Choroid plexus epithelial cell (primary cell): ENCODE results near the gene OR2T2.
"Not testable (repeated sequence)": the region's sequence is repeated elsewhere in the genome, so short reads cannot be mapped to it uniquely, and the experiment has no call there.

Source experiments
- DNase-seq: peaks from one replicate; pipeline ENCODE4 v3.0.0-alpha.2; 2010; ENCODE audit warnings: low read depth
- H3K4me3 ChIP-seq: 2 replicates; pipeline ENCODE4 v1.5.1; 2011; ENCODE audit warnings: low read depth, mild to moderate bottlenecking, control low read depth, low read length, moderate library complexity
- CTCF ChIP-seq: conservative IDR thresholded peaks from 2 replicates; pipeline ENCODE4 v1.5.1; 2011; ENCODE audit warnings: low read depth, mild to moderate bottlenecking, control low read depth, inconsistent platforms, low read length, moderate library complexity

The OR2T2 gene

GRCh38 chr1:248471154-248471553, 25.7 kb downstream of the OR2T2 start:
- TF ChIP-seq CTCF = no peak
- H3K4me3 ChIP-seq = no peak overlapping the region

GRCh38 chr1:248472111-248472510, 26.7 kb downstream of the OR2T2 start:
- not testable (repeated sequence) for DNase-seq, H3K4me3 ChIP-seq

More at GRCh38 chr1:248471154-248471553, 25.7 kb downstream of the OR2T2 start:
- DNase-seq = no peak

GRCh38 chr1:248473051-248473450, 27.6 kb downstream of the OR2T2 start, which contains the start of gene OR2T3:
Gene OR2T3 (plus strand): TSS chr1:248473351. CDS start chr1:248473351, 0 bp downstream.
- not testable (repeated sequence) for DNase-seq, H3K4me3 ChIP-seq

GRCh38 chr1:248475660-248476059, 30.2 kb downstream of the OR2T2 start:
- not testable (repeated sequence) for H3K4me3 ChIP-seq, DNase-seq

- H3K4me3 ChIP-seq, DNase-seq: not testable (repeated sequence)
Measured at GRCh38 chr1:248481686-248482579, 36.5 kb downstream of the OR2T2 start.

GRCh38 chr1:248488289-248488688, 42.9 kb downstream of the OR2T2 start, which contains the start of gene OR2T5:
Gene OR2T5 (plus strand): TSS chr1:248488589. CDS start chr1:248488589, 0 bp downstream.
- DNase-seq, H3K4me3 ChIP-seq: not testable (repeated sequence)

GRCh38 chr1:248496661-248497060, 51.2 kb downstream of the OR2T2 start:
- not testable (repeated sequence) for H3K4me3 ChIP-seq, DNase-seq

GRCh38 chr1:248500305-248501035, 55.0 kb downstream of the OR2T2 start:
- not testable (repeated sequence) for DNase-seq, H3K4me3 ChIP-seq
